Right ventricle myocardium superior (tissue), 1 donor: ENCODE data around the gene PDCD1LG2. TPM values are rescaled to one million over a fixed set of nuclear protein-coding genes. Genes with fewer than 3 reads are reported as not detected.

Experiments
- total RNA-seq: library from RNA; stranded (reverse); fragmentation: NEBNext Ultra II Directional; extraction: Animal tissue kit (Norgen Biotek cat#: 25700); gene quantifications from one replicate; pipeline ENCODE4 v1.2.1, GENCODE V29; 2021
- donor health status: DM: no; HTN: yes; CAD: no; lungs with severe emphysema.

Gene PDCD1LG2
- total RNA-seq, 1 donor from 2014 or later, result 2.4 TPM

Other genes with a start within 250 kb of the PDCD1LG2 start
- not detected for gene RLN2, start 205.8 kb upstream of the PDCD1LG2 start, total RNA-seq
- gene RLN1, start 170.7 kb upstream of the PDCD1LG2 start, total RNA-seq, result 0.62 TPM
- gene PLGRKT, start 72.6 kb upstream of the PDCD1LG2 start, total RNA-seq, result 39.8 TPM
- 9.0 TPM for gene CD274, start 60.0 kb upstream of the PDCD1LG2 start, total RNA-seq
- gene RIC1, start 118.6 kb downstream of the PDCD1LG2 start, total RNA-seq, result 7.3 TPM